Measurements from ENCODE around the gene PSME3IP1. TPM values are rescaled to one million over a fixed set of nuclear protein-coding genes. Genes with fewer than 3 reads are reported as not detected.

Gene PSME3IP1
- total RNA-seq, 1 experiment from 2014 or later = 45.6 TPM

- CTCF ChIA-PET = interaction anchor here (0.6 kb wide), 1 partner anchor 406 kb away, joined by 23 read pairs; no protein-coding TSS in a partner anchor
- TF ChIP-seq, protein P1, sequence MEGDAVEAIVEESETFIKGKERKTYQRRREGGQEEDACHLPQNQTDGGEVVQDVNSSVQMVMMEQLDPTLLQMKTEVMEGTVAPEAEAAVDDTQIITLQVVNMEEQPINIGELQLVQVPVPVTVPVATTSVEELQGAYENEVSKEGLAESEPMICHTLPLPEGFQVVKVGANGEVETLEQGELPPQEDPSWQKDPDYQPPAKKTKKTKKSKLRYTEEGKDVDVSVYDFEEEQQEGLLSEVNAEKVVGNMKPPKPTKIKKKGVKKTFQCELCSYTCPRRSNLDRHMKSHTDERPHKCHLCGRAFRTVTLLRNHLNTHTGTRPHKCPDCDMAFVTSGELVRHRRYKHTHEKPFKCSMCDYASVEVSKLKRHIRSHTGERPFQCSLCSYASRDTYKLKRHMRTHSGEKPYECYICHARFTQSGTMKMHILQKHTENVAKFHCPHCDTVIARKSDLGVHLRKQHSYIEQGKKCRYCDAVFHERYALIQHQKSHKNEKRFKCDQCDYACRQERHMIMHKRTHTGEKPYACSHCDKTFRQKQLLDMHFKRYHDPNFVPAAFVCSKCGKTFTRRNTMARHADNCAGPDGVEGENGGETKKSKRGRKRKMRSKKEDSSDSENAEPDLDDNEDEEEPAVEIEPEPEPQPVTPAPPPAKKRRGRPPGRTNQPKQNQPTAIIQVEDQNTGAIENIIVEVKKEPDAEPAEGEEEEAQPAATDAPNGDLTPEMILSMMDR (conservative IDR thresholded peaks at IDR 0.05; ENCODE audit: low read depth, low read length) = no peak
- TF ChIP-seq EZH2phosphoT487 (IDR thresholded peaks at IDR 0.05; ENCODE audit: borderline replicate concordance, low read length) = no peak
- TF ChIP-seq EZH2 (IDR thresholded peaks at IDR 0.05; ENCODE audit: low read length, unreplicated experiment) = no peak
- Histone ChIP-seq H3K4me2 (ENCODE audit: low read length) (no peak overlapping the region), H3K36me3 (ENCODE audit: low read depth, low read length) (no peaks in the 10 kb centered on the region), H4K20me1 (ENCODE audit: low read length) (no peaks in the 10 kb centered on the region), H3F3A (ENCODE audit: low read length, unreplicated experiment) (no peaks in the 10 kb centered on the region), H3K4me1 (ENCODE audit: insufficient read depth, low read length) (no peaks in the 10 kb centered on the region), H3K9me3 (ENCODE audit: low read length) (no peaks in the 10 kb centered on the region), H3K27me3 (ENCODE audit: low read length) (no peaks in the 10 kb centered on the region), H3K9me2 (replicated peaks; ENCODE audit: low read length) (no peaks in the 10 kb centered on the region), H3K79me2 (ENCODE audit: low read length) (no peaks in the 10 kb centered on the region), H2AFZ (ENCODE audit: low read length) (no peak overlapping the region), H3K27ac (ENCODE audit: low read length) (no peak overlapping the region), H3K4me3 (ENCODE audit: low read length) (no peak overlapping the region), H3K9ac (ENCODE audit: low read length) (no peak overlapping the region)
- no peak for ATAC-seq
- POLR2A ChIA-PET (ENCODE audit: unreplicated experiment) = no interaction called here
- BruUV-seq (replicated peaks) = no TSS peak
- no peak for DNase-seq
- intact Hi-C loops (cut with micrococcal nuclease) = no loop called here
These were observed 78.4 kb downstream of the PSME3IP1 start for GRCh38 chr16:57107321-57107922.

DNA sequence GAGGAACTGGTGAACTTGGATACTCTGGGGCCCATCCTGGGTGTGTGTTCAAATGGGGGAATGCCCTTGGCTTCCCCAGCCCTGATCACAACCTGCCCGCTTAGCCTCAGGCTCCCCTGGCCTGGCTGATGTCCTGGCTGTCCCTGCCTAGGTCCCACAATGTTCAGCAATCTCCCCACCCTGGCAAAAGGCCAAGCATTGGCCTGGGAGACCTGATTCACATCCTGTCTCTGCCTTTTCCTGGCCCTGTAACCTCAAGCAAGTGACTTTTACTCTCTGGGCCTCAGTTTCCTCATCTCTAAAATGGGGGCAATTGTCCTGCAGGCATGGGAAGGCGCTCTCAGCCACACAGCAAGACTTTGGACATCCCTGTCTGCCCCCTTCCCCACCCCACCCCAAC, 79.1 kb downstream of the PSME3IP1 start:
- intact Hi-C loops (cut with micrococcal nuclease) = no loop called here

DNA sequence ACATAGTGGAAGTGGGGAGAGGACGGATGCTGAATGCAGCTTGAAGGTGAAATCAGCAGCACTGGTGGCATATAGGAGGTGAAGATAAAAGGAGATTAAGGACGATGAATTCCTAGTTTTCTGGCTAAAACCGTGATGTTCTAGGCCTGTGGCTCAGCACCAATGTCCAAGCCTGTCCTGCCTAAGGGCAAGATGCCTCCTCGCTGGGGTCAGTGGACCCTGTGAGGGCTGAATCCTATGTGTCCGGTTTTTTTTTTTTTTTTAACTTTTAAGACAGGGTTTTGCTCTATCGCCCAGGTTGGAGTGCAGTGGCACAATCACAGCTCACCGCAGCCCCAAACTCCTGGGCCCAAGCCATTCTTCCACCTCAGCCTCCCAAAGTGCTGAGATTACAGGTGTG, 80.7 kb downstream of the PSME3IP1 start:
- H3K4me2 ChIP-seq (ENCODE audit: low read length) = no peak overlapping the region
- H4K20me1 ChIP-seq (ENCODE audit: low read length) = no peaks in the 10 kb centered on the region
- intact Hi-C loops (cut with micrococcal nuclease) = no loop called here
- no peak overlapping the region for H3K9ac ChIP-seq (ENCODE audit: low read length)
- CTCF ChIA-PET = no interaction called here
- no peaks in the 10 kb centered on the region for H3K36me3 ChIP-seq (ENCODE audit: low read depth, low read length)
- no peak overlapping the region for H3K4me3 ChIP-seq (ENCODE audit: low read length)
- TF ChIP-seq EZH2phosphoT487 (IDR thresholded peaks at IDR 0.05; ENCODE audit: borderline replicate concordance, low read length) (no peak), EZH2 (IDR thresholded peaks at IDR 0.05; ENCODE audit: low read length, unreplicated experiment) (no peak)
- TF ChIP-seq, protein P1 (conservative IDR thresholded peaks at IDR 0.05; ENCODE audit: low read depth, low read length) = no peak
- POLR2A ChIA-PET (ENCODE audit: unreplicated experiment) = no interaction called here
- no peaks in the 10 kb centered on the region for H3K9me3 ChIP-seq (ENCODE audit: low read length)
- no peak overlapping the region for H2AFZ ChIP-seq (ENCODE audit: low read length)
- H3K27ac ChIP-seq (ENCODE audit: low read length) = no peak overlapping the region
- H3K4me1 ChIP-seq (ENCODE audit: insufficient read depth, low read length) = 0 out of 2 replicates have a peak, but pooled peaks cover 3% of the 10 kb centered on the region
- H3K9me2 ChIP-seq (replicated peaks; ENCODE audit: low read length) = no peaks in the 10 kb centered on the region
- DNase-seq = no peak
- H3F3A ChIP-seq (ENCODE audit: low read length, unreplicated experiment) = no peaks in the 10 kb centered on the region
- no peaks in the 10 kb centered on the region for H3K79me2 ChIP-seq (ENCODE audit: low read length)
- ATAC-seq = no peak
- no peaks in the 10 kb centered on the region for H3K27me3 ChIP-seq (ENCODE audit: low read length)
- no TSS peak for BruUV-seq (replicated peaks)

More for the DNA sequence above, 79.1 kb downstream of the PSME3IP1 start:
- H3K9ac ChIP-seq (ENCODE audit: low read length) = no peak overlapping the region
- peak; percentile 19 for DNase-seq
- ChIA-PET POLR2A (ENCODE audit: unreplicated experiment) (no interaction called here), CTCF (interaction anchor here (0.6 kb wide), 1 partner anchor 405 kb away, joined by 23 read pairs; no protein-coding TSS in a partner anchor)
- no peaks in the 10 kb centered on the region for H3K4me1 ChIP-seq (ENCODE audit: insufficient read depth, low read length)
- H3K9me2 ChIP-seq (replicated peaks; ENCODE audit: low read length) = no peaks in the 10 kb centered on the region
- ATAC-seq = no peak
- no peaks in the 10 kb centered on the region for H3K36me3 ChIP-seq (ENCODE audit: low read depth, low read length)
- H3K4me2 ChIP-seq (ENCODE audit: low read length) = no peak overlapping the region
- H3K27ac ChIP-seq (ENCODE audit: low read length) = no peak overlapping the region
- no peaks in the 10 kb centered on the region for H3F3A ChIP-seq (ENCODE audit: low read length, unreplicated experiment)
- H3K79me2 ChIP-seq (ENCODE audit: low read length) = no peaks in the 10 kb centered on the region
- no peak overlapping the region for H3K4me3 ChIP-seq (ENCODE audit: low read length)
- TF ChIP-seq EZH2phosphoT487 (IDR thresholded peaks at IDR 0.05; ENCODE audit: borderline replicate concordance, low read length) (no peak), EZH2 (IDR thresholded peaks at IDR 0.05; ENCODE audit: low read length, unreplicated experiment) (no peak)
- TF ChIP-seq, protein P1 (conservative IDR thresholded peaks at IDR 0.05; ENCODE audit: low read depth, low read length) = no peak
- no peak overlapping the region for H2AFZ ChIP-seq (ENCODE audit: low read length)
- no peaks in the 10 kb centered on the region for H4K20me1 ChIP-seq (ENCODE audit: low read length)
- H3K9me3 ChIP-seq (ENCODE audit: low read length) = no peaks in the 10 kb centered on the region
- no TSS peak for BruUV-seq (replicated peaks)
- no peaks in the 10 kb centered on the region for H3K27me3 ChIP-seq (ENCODE audit: low read length)

Measured in PC-3 (cell line).